ENCODE measurements around the gene ZNF592.
"Not testable (repeated sequence)": the region's sequence is repeated elsewhere in the genome, so short reads cannot be mapped to it uniquely, and the experiment has no call there.

The ZNF592 gene

GRCh38 chr15:84827246-84827645 is 78.9 kb downstream of the ZNF592 start:
- no peak for DNase-seq (ENCODE audit: low read depth, low spot score)

- no peak for DNase-seq (ENCODE audit: low read depth, low spot score)
Measured at GRCh38 chr15:84828086-84828908, 79.9 kb downstream of the ZNF592 start.

GRCh38 chr15:84829428-84829827 is 81.0 kb downstream of the ZNF592 start:
- DNase-seq (ENCODE audit: low read depth, low spot score) = no peak

GRCh38 chr15:84830036-84830435 is 81.6 kb downstream of the ZNF592 start:
- no peak for DNase-seq (ENCODE audit: low read depth, low spot score)

- DNase-seq (ENCODE audit: low read depth, low spot score) = no peak
Measured at GRCh38 chr15:84831028-84831427, 82.6 kb downstream of the ZNF592 start.

- DNase-seq (ENCODE audit: low read depth, low spot score) = no peak
Measured at GRCh38 chr15:84831613-84832012, 83.2 kb downstream of the ZNF592 start.

GRCh38 chr15:84832448-84833040 is 84.2 kb downstream of the ZNF592 start:
- no peak for DNase-seq (ENCODE audit: low read depth, low spot score)

- DNase-seq (ENCODE audit: low read depth, low spot score) = no peak
Measured at GRCh38 chr15:84833447-84834228, 85.2 kb downstream of the ZNF592 start.

- no peak for DNase-seq (ENCODE audit: low read depth, low spot score)
Measured at GRCh38 chr15:84834229-84834955, 86.0 kb downstream of the ZNF592 start.

- no peak for DNase-seq (ENCODE audit: low read depth, low spot score)
Measured at GRCh38 chr15:84834969-84835368, 86.6 kb downstream of the ZNF592 start.

GRCh38 chr15:84835661-84836337 is 87.4 kb downstream of the ZNF592 start:
- DNase-seq (ENCODE audit: low read depth, low spot score) = no peak

GRCh38 chr15:84836844-84837243 is 88.5 kb downstream of the ZNF592 start:
- no peak for DNase-seq (ENCODE audit: low read depth, low spot score)

- DNase-seq (ENCODE audit: low read depth, low spot score) = no peak
Measured at GRCh38 chr15:84839714-84840113, 91.3 kb downstream of the ZNF592 start.

GRCh38 chr15:84840255-84840654 is 91.9 kb downstream of the ZNF592 start:
- DNase-seq (ENCODE audit: low read depth, low spot score) = no peak

GRCh38 chr15:84840741-84841429 is 92.5 kb downstream of the ZNF592 start:
- DNase-seq (ENCODE audit: low read depth, low spot score) = no peak

GRCh38 chr15:84842781-84843180 is 94.4 kb downstream of the ZNF592 start:
- DNase-seq (ENCODE audit: low read depth, low spot score) = no peak

GRCh38 chr15:84844964-84845363 is 96.6 kb downstream of the ZNF592 start:
- DNase-seq (ENCODE audit: low read depth, low spot score) = no peak

GRCh38 chr15:84845631-84846030 is 97.2 kb downstream of the ZNF592 start:
- DNase-seq (ENCODE audit: low read depth, low spot score) = not testable (repeated sequence)

- DNase-seq (ENCODE audit: low read depth, low spot score) = no peak
Measured at GRCh38 chr15:84846269-84846668, 97.9 kb downstream of the ZNF592 start.

- no peak for DNase-seq (ENCODE audit: low read depth, low spot score)
Measured at GRCh38 chr15:84847382-84847781, 99.0 kb downstream of the ZNF592 start.

GRCh38 chr15:84852212-84852611 is 103.8 kb downstream of the ZNF592 start:
- no peak for DNase-seq (ENCODE audit: low read depth, low spot score)

Measured in iPS DF 19.7 (cell line).